Type B pancreatic cell (in vitro differentiated cells): Measurements from ENCODE around the gene CRABP1. TPM values are rescaled to one million over a fixed set of nuclear protein-coding genes. Genes with fewer than 3 reads are reported as not detected.

Experiments used
- DNase-seq: peaks from one replicate; pipeline ENCODE4 v3.0.0; 2021; ENCODE audit warnings: mixed read lengths; ENCODE audit not compliant: unreplicated experiment; ENCODE audit errors: extremely low spot score
- H3K27ac Mint-ChIP-seq: 2 replicates; pipeline ENCODE4 v1.8.0; 2021; ENCODE audit warnings: mild to moderate bottlenecking, mixed read lengths
- H3K27me3 Mint-ChIP-seq: 2 replicates; pipeline ENCODE4 v1.8.0; 2021; ENCODE audit warnings: mixed read lengths
- H3K36me3 Mint-ChIP-seq: 2 replicates; pipeline ENCODE4 v1.8.0; 2021; ENCODE audit warnings: mixed read lengths
- H3K4me1 Mint-ChIP-seq: one replicate; pipeline ENCODE4 v1.8.0; 2021; ENCODE audit warnings: mixed read lengths; ENCODE audit not compliant: unreplicated experiment
- H3K4me3 Mint-ChIP-seq: 2 replicates; pipeline ENCODE4 v1.8.0; 2021; ENCODE audit warnings: mild to moderate bottlenecking, mixed read lengths
- H3K9me3 Mint-ChIP-seq: 2 replicates; pipeline ENCODE4 v1.8.0; 2021; ENCODE audit warnings: mixed read lengths
- total RNA-seq: library from RNA; stranded (reverse); gene quantifications from 2 replicates; pipeline ENCODE4 v1.2.1, GENCODE V29; 2021; ENCODE audit warnings: low replicate concordance
- TF ChIP-seq, protein P1 (sequence below): fragments of 200-600 bp; sonication (generic); conservative IDR thresholded peaks from 2 replicates; pipeline ENCODE4 v1.5.0; 2021; ENCODE audit warnings: antibody characterized with exemption, mild to moderate bottlenecking

Gene CRABP1
- total RNA-seq, 1 donor from 2014 or later: 685 TPM

DNA sequence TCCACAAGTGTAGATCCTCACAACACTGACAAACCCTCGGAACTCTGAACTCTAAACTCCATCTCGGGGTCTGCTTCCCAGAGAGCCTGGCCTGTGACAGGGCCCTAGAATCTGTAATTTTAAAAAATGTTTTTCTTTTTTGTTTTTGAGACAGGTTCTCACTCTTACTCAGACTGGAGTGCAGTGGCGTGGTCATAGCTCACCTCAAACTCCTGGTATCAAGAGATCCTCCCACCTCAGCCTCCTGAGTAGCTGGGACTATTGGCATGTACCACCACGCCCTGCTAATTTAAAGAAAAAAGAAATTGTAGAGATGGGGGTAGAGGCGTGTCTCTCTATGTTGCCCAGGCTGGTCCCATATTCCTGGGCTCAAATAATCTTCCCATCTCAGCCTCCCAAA is 26.2 kb downstream of the CRABP1 start:
- Mint-ChIP-seq H3K4me1 (peaks cover 46% of the 10 kb centered on the region), H3K36me3 (no peaks in the 10 kb centered on the region), H3K27ac (no peak overlapping the region), H3K27me3 (peaks cover 7% of the 10 kb centered on the region), H3K9me3 (no peaks in the 10 kb centered on the region), H3K4me3 (no peak overlapping the region)
- no peak for DNase-seq
- TF ChIP-seq, protein P1, sequence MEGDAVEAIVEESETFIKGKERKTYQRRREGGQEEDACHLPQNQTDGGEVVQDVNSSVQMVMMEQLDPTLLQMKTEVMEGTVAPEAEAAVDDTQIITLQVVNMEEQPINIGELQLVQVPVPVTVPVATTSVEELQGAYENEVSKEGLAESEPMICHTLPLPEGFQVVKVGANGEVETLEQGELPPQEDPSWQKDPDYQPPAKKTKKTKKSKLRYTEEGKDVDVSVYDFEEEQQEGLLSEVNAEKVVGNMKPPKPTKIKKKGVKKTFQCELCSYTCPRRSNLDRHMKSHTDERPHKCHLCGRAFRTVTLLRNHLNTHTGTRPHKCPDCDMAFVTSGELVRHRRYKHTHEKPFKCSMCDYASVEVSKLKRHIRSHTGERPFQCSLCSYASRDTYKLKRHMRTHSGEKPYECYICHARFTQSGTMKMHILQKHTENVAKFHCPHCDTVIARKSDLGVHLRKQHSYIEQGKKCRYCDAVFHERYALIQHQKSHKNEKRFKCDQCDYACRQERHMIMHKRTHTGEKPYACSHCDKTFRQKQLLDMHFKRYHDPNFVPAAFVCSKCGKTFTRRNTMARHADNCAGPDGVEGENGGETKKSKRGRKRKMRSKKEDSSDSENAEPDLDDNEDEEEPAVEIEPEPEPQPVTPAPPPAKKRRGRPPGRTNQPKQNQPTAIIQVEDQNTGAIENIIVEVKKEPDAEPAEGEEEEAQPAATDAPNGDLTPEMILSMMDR: no peak

DNA sequence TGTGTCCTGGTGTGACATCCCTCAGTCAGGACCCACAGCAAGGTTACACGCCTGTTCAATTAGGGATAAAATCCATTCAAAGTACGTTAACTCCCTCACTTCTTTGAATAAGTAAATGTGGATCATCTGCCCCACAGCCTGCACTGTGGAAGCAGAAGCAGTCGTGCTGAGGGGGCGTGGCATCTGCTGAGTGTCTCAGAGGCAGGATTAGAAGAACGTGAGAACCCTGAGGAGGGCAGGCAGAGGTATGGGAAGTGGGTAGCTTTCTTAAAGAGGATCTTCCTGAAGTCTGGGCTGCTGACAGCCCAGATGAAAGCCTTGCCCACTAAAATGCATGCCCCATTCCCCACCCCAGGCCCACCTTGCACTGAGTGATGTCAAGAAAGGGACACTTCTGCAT is 28.5 kb downstream of the CRABP1 start:
- Mint-ChIP-seq H3K27me3 (no peaks in the 10 kb centered on the region), H3K9me3 (no peaks in the 10 kb centered on the region), H3K4me3 (no peak overlapping the region), H3K36me3 (no peaks in the 10 kb centered on the region), H3K27ac (no peak overlapping the region), H3K4me1 (peaks cover 35% of the 10 kb centered on the region)
- no peak for DNase-seq
- TF ChIP-seq, protein P1: no peak

DNA sequence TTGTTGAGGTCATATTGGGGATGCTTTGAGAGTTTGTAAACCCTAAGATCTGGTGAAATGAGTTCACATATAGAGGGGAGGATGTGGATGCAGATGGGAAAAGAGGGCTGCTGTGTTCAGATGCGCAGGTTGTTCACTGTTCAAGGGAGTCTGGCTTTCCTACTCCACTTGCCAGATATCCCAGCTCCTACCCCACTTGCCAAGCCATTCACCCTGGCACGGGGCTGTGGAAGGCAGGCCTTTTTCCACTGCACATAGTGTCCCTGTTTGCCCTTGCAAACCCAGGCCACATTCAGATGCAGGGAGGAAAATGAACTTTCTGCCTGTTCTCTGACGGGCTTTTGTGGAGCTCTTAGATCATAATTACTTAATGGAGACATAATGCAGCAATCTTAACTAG is 29.0 kb downstream of the CRABP1 start:
- TF ChIP-seq, protein P1: no peak
- no peak for DNase-seq
- H3K27me3 Mint-ChIP-seq: no peaks in the 10 kb centered on the region
- no peak overlapping the region for H3K4me3 Mint-ChIP-seq
- no peaks in the 10 kb centered on the region for H3K9me3 Mint-ChIP-seq
- H3K4me1 Mint-ChIP-seq: peaks cover 33% of the 10 kb centered on the region
- no peak overlapping the region for H3K27ac Mint-ChIP-seq
- no peaks in the 10 kb centered on the region for H3K36me3 Mint-ChIP-seq

DNA sequence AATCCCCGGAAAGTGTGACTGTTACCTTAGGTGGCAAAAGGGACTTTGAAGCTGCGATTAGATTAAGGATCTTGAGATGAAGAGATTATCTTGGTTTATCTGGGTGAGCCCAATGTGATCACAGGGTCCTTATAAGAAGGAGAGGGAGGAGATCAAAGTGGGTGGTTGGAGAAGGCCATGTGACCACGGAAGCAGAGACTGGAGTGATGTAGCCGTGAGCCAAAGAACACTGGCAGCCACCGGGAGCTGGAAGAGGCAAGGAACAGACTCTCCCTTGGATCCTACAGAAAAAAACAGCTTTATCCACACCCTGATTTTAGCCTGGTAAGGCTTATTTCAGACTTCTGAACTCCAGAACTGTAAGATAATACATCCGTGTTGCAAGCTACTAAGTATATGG is 29.9 kb downstream of the CRABP1 start:
- Mint-ChIP-seq H3K27me3 (no peaks in the 10 kb centered on the region), H3K4me3 (no peak overlapping the region), H3K4me1 (peaks cover 31% of the 10 kb centered on the region), H3K27ac (no peak overlapping the region), H3K9me3 (no peaks in the 10 kb centered on the region), H3K36me3 (no peaks in the 10 kb centered on the region)
- TF ChIP-seq, protein P1: no peak
- no peak for DNase-seq

DNA sequence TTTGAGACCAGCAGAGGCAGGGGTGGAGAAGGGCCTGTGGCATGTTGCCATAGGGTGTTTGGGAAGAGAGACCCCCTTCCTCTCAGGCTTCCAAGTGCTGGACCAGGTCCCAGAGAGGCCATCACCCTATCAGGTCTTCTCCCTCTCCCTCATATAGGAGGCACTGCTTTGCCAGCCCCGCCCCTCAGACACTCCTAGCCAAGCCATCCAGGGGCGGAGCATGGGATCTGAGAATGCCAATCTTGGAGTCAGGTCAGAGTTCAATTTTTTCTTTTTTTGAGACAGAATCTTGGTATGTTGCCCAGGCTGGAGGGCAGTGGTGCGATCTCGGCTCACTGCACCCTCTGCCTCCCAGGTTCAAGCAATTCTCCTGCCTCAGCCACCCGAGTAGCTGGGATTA is 32.7 kb downstream of the CRABP1 start:
- H3K4me1 Mint-ChIP-seq: peaks cover 24% of the 10 kb centered on the region
- H3K27ac Mint-ChIP-seq: no peak overlapping the region
- H3K9me3 Mint-ChIP-seq: no peaks in the 10 kb centered on the region
- TF ChIP-seq, protein P1: no peak
- no peak for DNase-seq
- no peaks in the 10 kb centered on the region for H3K36me3 Mint-ChIP-seq
- no peaks in the 10 kb centered on the region for H3K27me3 Mint-ChIP-seq
- no peak overlapping the region for H3K4me3 Mint-ChIP-seq
